Parathyroid adenoma (tissue), 2 donors: ENCODE results near the gene C11orf16.
"Not testable (repeated sequence)": the region's sequence is repeated elsewhere in the genome, so short reads cannot be mapped to it uniquely, and the experiment has no call there.

Experiments
- H2AFZ ChIP-seq: fragments of 300-600 bp; sonication (generic); one replicate; pipeline ENCODE4 v1.7.0; 2017; ENCODE audit warnings: antibody characterized with exemption, mild to moderate bottlenecking
- H3K27ac ChIP-seq: fragments of 300-600 bp; sonication (generic); one replicate; pipeline ENCODE4 v1.7.0; 2017
- H3K27me3 ChIP-seq: fragments of 300-600 bp; sonication (generic); one replicate; pipeline ENCODE4 v1.7.0; 2017; ENCODE audit warnings: low read length; ENCODE audit not compliant: control insufficient read depth, insufficient read depth
- H3K36me3 ChIP-seq: fragments of 300-600 bp; sonication (generic); one replicate; pipeline ENCODE4 v1.7.0; 2017; ENCODE audit warnings: low read length; ENCODE audit not compliant: control insufficient read depth, insufficient read depth
- H3K4me1 ChIP-seq: fragments of 300-600 bp; sonication (generic); one replicate; pipeline ENCODE4 v1.7.0; 2017; ENCODE audit warnings: control low read depth
- H3K4me2 ChIP-seq: fragments of 300-600 bp; sonication (generic); one replicate; pipeline ENCODE4 v1.7.0; 2017; ENCODE audit warnings: low read length
- H3K4me3 ChIP-seq: fragments of 300-600 bp; sonication (generic); one replicate; pipeline ENCODE4 v1.7.0; 2017; ENCODE audit warnings: low read depth, low read length
- H3K79me2 ChIP-seq: fragments of 300-600 bp; sonication (generic); one replicate; pipeline ENCODE4 v1.7.0; 2017; ENCODE audit warnings: control low read depth
- H3K9ac ChIP-seq: fragments of 300-600 bp; sonication (generic); one replicate; pipeline ENCODE4 v1.7.0; 2017; ENCODE audit warnings: mild to moderate bottlenecking
- H3K9me3 ChIP-seq: fragments of 300-600 bp; sonication (generic); one replicate; pipeline ENCODE4 v1.7.0; 2017; ENCODE audit warnings: low read length; ENCODE audit not compliant: control insufficient read depth
- TF ChIP-seq, protein P1 (sequence below): fragments of 300-600 bp; sonication (generic); IDR thresholded peaks from one replicate; pipeline ENCODE4 v1.7.0; 2017; ENCODE audit warnings: antibody characterized with exemption, mild to moderate bottlenecking
- donor health status: primary hyperparathyroidism.

C11orf16 gene

DNA sequence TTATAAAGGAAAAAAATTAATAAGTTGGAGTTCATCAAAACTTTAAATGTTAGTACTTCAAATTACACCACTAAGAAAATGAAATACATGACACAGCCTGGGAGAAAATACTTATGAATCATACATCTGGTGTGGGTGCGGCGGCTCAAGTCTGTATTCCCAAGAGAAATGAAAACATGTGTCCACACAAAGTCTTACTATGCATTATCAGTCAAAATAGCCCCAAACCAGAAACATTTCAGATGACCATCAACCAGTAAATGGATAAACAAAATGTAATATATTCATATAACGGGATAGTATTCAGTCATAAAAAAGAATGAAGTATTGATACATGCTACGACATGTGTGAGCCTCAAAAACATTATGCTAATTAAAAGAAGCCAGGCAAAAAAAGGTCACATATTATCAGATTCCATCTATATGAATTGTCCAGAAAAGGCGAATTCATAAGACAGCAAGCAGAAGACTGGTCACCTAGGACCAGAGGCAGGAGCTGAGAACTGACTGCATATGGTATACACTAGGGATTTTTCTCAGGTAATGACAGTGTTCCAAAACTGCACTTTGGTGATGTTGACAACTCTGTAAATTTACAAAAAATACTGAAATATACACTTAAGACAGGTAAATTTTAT lies 27.1 kb downstream of the C11orf16 start:
- Histone ChIP-seq H3K27me3 (no peaks in the 10 kb centered on the region), H3K9me3 (no peaks in the 10 kb centered on the region), H3K4me2 (no peak overlapping the region), H3K4me1 (no peaks in the 10 kb centered on the region), H3K79me2 (no peaks in the 10 kb centered on the region), H3K9ac (no peak overlapping the region), H2AFZ (no peak overlapping the region), H3K36me3 (no peaks in the 10 kb centered on the region), H3K27ac (no peak overlapping the region), H3K4me3 (no peak overlapping the region)
- TF ChIP-seq, protein P1, sequence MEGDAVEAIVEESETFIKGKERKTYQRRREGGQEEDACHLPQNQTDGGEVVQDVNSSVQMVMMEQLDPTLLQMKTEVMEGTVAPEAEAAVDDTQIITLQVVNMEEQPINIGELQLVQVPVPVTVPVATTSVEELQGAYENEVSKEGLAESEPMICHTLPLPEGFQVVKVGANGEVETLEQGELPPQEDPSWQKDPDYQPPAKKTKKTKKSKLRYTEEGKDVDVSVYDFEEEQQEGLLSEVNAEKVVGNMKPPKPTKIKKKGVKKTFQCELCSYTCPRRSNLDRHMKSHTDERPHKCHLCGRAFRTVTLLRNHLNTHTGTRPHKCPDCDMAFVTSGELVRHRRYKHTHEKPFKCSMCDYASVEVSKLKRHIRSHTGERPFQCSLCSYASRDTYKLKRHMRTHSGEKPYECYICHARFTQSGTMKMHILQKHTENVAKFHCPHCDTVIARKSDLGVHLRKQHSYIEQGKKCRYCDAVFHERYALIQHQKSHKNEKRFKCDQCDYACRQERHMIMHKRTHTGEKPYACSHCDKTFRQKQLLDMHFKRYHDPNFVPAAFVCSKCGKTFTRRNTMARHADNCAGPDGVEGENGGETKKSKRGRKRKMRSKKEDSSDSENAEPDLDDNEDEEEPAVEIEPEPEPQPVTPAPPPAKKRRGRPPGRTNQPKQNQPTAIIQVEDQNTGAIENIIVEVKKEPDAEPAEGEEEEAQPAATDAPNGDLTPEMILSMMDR, result no peak

DNA sequence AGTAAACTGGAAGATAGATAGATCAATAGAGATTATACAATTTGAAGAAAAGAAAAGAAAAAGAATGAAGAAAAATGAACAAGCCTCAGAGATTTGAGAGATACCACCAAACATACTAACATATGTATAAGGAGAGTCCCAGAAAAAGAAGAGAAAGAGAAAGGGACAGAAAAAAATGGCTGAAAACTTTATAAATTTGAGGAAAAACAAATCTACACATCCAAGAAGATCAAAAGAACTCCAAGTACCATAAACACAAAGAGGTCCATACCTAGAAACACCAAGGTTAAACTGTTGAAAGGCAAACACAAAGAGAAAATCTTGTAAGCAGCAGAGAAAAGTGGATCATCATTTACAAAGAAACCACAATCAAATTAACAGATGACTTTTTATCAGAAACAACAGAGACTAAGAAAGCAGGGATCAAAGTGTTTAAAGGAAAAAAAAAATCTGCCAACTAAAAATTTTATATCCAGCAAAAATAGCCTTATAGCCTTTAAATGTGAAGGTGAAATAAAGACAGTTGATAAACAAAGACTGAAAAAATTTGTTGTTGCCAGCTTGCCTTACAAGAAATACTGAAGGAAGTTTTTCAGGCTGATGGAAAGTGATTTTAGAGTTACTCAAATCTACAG lies 33.5 kb downstream of the C11orf16 start:
- H3K27me3 ChIP-seq, result no peaks in the 10 kb centered on the region
- no peak overlapping the region for H3K9ac ChIP-seq
- H3K4me1 ChIP-seq, result no peaks in the 10 kb centered on the region
- no peaks in the 10 kb centered on the region for H3K9me3 ChIP-seq
- no peak overlapping the region for H2AFZ ChIP-seq
- H3K4me2 ChIP-seq, result no peak overlapping the region
- no peaks in the 10 kb centered on the region for H3K79me2 ChIP-seq
- no peak overlapping the region for H3K27ac ChIP-seq
- H3K4me3 ChIP-seq, result no peak overlapping the region
- TF ChIP-seq, protein P1, result no peak
- no peaks in the 10 kb centered on the region for H3K36me3 ChIP-seq

DNA sequence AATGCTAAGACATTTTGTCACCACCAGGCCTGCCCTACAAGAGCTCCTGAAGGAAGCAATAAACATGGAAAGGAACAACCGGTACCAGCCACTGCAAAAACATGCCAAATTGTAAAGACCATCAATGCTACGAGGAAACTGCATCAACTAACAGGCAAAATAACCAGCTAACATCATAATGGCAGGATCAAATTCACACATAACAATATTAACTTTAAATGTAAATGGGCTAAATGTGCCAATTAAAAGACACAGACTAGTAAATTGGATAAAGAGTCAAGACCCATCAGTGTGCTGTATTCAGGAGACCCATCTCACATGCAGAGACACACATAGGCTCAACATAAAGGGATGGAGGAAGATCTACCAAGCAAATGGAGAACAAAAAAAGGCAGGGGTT lies 41.6 kb downstream of the C11orf16 start:
- not testable (repeated sequence) for H3K27me3 ChIP-seq, H3K4me3 ChIP-seq, H3K9me3 ChIP-seq, H3K4me2 ChIP-seq, H3K27ac ChIP-seq, H2AFZ ChIP-seq, H3K79me2 ChIP-seq, H3K9ac ChIP-seq, H3K4me1 ChIP-seq, H3K36me3 ChIP-seq

DNA sequence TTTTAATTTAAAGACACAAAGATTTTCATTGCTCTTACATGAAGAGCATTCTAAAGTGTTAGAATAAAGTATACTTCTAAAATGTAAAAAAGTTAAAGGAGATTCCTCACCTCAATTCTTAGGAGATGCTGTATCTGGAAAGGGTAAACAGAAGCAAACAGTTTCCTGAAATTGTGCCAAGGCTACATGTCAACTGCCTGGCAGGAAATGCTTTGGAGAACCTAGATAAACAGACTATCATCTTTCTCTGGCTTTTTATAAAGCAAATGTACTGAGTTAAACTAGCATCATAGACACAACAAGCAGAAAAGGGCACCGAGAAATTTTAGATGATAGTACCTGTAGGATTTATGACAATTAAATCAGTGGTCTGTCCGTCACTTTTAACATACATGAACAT lies 46.4 kb downstream of the C11orf16 start:
- Histone ChIP-seq H3K27me3 (no peaks in the 10 kb centered on the region), H3K9me3 (no peaks in the 10 kb centered on the region), H3K36me3 (no peaks in the 10 kb centered on the region), H3K4me1 (no peaks in the 10 kb centered on the region), H3K27ac (no peak overlapping the region), H2AFZ (no peak overlapping the region), H3K9ac (no peak overlapping the region), H3K4me2 (no peak overlapping the region), H3K79me2 (no peaks in the 10 kb centered on the region), H3K4me3 (no peak overlapping the region)
- TF ChIP-seq, protein P1, result no peak

DNA sequence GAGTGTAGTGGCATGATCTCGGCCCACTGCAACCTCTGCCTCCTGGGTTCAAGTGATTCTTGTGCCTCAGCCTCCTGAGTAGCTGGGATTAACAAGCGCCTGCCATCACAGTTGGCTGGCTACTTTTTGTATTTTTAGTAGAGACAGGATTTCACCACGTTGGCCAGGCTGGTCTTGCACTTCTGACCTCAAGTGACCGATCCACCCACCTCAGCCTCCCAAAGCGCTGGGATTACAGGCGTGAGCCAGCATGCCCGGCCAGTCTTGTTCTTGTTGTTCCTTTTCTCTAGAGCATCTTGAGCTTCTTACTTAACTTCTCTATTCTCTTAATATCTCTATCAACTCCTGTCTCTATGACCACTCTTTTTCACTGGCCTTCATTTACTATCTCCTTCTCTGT lies 51.2 kb downstream of the C11orf16 start:
- not testable (repeated sequence) for H2AFZ ChIP-seq, H3K9me3 ChIP-seq, H3K4me1 ChIP-seq, H3K9ac ChIP-seq, H3K27ac ChIP-seq, H3K27me3 ChIP-seq, H3K4me2 ChIP-seq, H3K4me3 ChIP-seq, H3K79me2 ChIP-seq, H3K36me3 ChIP-seq

DNA sequence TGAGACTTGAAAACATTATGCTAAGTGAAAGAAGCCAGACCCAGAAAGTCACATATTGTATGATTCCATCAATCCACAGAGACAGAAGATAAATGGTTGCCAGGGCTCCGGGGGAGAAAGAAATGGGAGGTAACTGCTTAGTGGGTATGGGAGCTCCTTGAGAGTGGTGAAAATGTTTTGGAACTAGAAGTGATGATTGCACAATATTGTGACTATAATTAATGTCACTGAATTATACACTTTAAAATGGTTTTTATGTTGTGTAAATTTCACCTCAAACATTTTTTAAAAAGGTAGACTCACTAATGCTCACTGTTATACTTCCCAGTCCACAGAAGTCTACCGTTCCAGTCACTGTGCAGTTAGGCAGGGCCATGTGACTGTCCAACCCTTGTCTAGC lies 54.0 kb downstream of the C11orf16 start:
- Histone ChIP-seq H3K4me3 (no peak overlapping the region), H3K27ac (no peak overlapping the region), H3K79me2 (no peaks in the 10 kb centered on the region), H3K4me2 (no peak overlapping the region), H3K4me1 (no peaks in the 10 kb centered on the region), H3K27me3 (no peaks in the 10 kb centered on the region), H3K36me3 (no peaks in the 10 kb centered on the region), H2AFZ (no peak overlapping the region), H3K9ac (no peak overlapping the region), H3K9me3 (no peaks in the 10 kb centered on the region)
- TF ChIP-seq, protein P1, result no peak
